Choroid plexus epithelial cell (primary cell): ENCODE results near the gene EFNA5.

ENCODE experiments used
- DNase-seq: peaks from one replicate; pipeline ENCODE4 v3.0.0-alpha.2; 2010; ENCODE audit warnings: low read depth
- H3K4me3 ChIP-seq: 2 replicates; pipeline ENCODE4 v1.5.1; 2011; ENCODE audit warnings: low read depth, mild to moderate bottlenecking, control low read depth, low read length, moderate library complexity
- CTCF ChIP-seq: conservative IDR thresholded peaks from 2 replicates; pipeline ENCODE4 v1.5.1; 2011; ENCODE audit warnings: low read depth, mild to moderate bottlenecking, control low read depth, inconsistent platforms, low read length, moderate library complexity

Gene EFNA5

GRCh38 chr5:107551088-107551487 is 119.6 kb downstream of the EFNA5 start:
- no peak for DNase-seq
- TF ChIP-seq CTCF: no peak
- no peak overlapping the region for H3K4me3 ChIP-seq

DNA sequence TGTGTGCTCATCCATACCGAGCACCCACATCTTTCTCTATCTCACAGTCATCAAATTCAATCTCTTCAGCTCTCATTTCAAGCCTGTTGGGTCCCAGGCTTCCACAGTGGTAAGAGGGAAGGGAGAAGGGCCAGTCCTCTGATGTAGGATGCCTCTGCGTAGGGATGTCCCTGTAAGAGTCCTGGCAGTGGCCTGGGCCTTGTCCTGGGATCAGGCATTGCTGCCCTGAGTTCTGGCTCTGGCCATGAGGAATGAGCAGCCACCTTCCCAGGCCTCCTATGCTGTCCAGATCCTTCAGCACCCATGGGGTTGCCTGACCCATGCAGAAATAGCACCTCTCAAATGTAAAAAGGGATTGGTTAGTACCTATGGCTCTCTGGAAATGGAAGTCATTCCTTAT is 121.2 kb downstream of the EFNA5 start:
- TF ChIP-seq CTCF: no peak
- no peak for DNase-seq

GRCh38 chr5:107548477-107548876 is 122.3 kb downstream of the EFNA5 start:
- no peak overlapping the region for H3K4me3 ChIP-seq
- DNase-seq: no peak
- no peak for TF ChIP-seq CTCF

More for the DNA sequence above, 121.2 kb downstream of the EFNA5 start:
- H3K4me3 ChIP-seq: no peak overlapping the region

DNA sequence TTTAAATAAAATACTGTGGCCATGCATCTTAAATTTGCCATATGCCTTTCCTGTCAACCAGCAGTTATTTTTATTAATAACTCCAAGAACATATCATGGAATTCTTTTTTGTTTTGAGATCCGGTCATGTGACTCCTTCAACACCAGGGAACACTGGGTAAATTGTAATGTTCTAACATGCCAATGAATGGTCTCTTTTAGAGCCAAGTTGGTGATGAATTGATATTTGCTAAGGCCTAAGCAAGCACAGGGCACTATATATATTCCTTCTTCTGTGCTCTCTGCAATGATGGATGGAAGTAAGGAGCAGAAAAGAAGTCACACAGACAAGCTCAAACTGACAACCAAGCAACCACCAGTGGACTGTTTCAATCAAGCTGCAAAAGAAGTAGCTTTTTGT is 124.0 kb downstream of the EFNA5 start:
- H3K4me3 ChIP-seq: no peak overlapping the region
- DNase-seq: no peak

GRCh38 chr5:107545486-107545885 is 125.3 kb downstream of the EFNA5 start:
- no peak overlapping the region for H3K4me3 ChIP-seq
- DNase-seq: no peak
- TF ChIP-seq CTCF: no peak

More for the DNA sequence above, 124.0 kb downstream of the EFNA5 start:
- TF ChIP-seq CTCF: no peak

DNA sequence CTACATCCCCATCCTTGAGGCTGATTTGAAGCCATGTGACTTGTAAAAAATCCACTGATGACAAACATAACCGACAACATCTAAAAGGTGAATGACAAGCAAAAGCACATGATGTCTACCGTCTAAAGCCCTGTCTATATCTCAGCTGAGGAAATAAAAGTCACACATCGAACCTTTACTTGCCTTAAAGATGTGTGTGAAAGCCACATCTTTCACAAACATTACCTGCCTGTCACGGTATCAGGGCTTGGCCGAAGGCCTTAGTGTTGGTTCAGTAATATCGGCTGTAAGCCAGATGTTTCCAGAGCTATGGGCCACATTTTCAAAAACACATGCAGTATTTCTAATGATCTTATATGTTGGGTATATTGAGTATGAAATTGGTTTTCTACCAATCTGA is 125.8 kb downstream of the EFNA5 start:
- H3K4me3 ChIP-seq: no peak overlapping the region
- DNase-seq: no peak
- no peak for TF ChIP-seq CTCF

DNA sequence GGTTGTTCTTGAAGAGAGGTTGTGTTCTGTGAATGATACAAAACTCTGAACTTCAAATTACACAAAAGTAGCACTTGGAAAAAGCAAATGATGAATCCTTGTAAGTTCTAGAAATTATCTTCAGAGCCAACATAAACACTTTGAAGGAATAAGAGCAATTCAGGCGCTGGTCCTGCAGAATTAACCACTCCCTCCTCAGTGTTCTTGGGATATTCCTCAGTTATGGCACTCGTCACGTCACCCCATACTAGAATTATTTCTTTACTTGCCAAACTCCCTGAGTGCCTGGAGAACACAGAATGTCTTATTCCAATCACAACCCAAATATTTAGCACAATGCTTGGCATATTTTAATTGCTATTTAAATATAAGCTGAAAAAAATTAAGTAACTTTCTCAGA is 126.3 kb downstream of the EFNA5 start:
- no peak for DNase-seq
- H3K4me3 ChIP-seq: no peak overlapping the region
- no peak for TF ChIP-seq CTCF
